Measurements from ENCODE around the gene MYH8. TPM values are rescaled to one million over a fixed set of nuclear protein-coding genes. Genes with fewer than 3 reads are reported as not detected.

MYH8 gene
- total and polyA plus RNA-seq, 2 donors (not counting 1 experiment from before 2014, with no cell fraction given): not detected

DNA sequence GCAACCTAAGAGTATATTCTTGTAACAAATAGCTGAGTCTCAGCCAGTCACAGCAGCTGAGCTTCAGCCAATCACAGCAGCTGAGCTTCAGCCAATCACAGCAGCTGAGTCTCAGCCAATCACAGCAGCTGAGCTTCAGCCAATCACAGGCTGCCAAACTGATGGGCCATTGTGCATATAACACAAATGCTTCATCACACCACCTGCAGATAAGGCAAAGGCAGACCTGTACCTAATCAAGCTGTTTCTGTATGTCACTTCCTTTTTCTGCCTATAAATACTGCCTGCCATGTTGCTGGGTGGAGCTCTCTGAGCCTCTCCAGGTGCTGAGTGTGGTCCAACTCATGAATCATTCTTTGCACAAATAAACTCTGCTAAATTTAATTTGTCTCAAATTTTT, 68.9 kb downstream of the MYH8 start:
- H3K9ac ChIP-seq (ENCODE audit: insufficient read depth, low read length): no peak overlapping the region
- no peak for DNase-seq (ENCODE audit: low read depth in 2 of 2)
- H4K20me1 ChIP-seq (ENCODE audit: control insufficient read depth, extremely low read depth, insufficient read depth, low read length): no peaks in the 10 kb centered on the region
- H3K4me1 ChIP-seq (ENCODE audit: control insufficient read depth, extremely low read depth, insufficient read depth, low read length): no peaks in the 10 kb centered on the region
- H3K27ac ChIP-seq (ENCODE audit: insufficient read depth, low read length): no peak overlapping the region
- TF ChIP-seq EZH2 (IDR thresholded peaks at IDR 0.05; ENCODE audit: low read length, missing control alignments) (no peak), CTCF (conservative IDR thresholded peaks at IDR 0.05 in 1 of 2, IDR thresholded peaks at IDR 0.05 in 1 of 2; ENCODE audit: low read depth in 1 of 2, low read length in 2 of 2) (no peak)
- no peak overlapping the region for H3K4me2 ChIP-seq (ENCODE audit: extremely low read depth, insufficient read depth, low read length)
- no peaks in the 10 kb centered on the region for H3K9me3 ChIP-seq (ENCODE audit: control insufficient read depth, insufficient read depth, low read depth, low read length)
- no peaks in the 10 kb centered on the region for H3K79me2 ChIP-seq (ENCODE audit: control insufficient read depth, insufficient read depth, low read length)
- no peaks in the 10 kb centered on the region for H3K36me3 ChIP-seq (ENCODE audit: control insufficient read depth, insufficient read depth, low read length)
- H3K27me3 ChIP-seq (ENCODE audit: control insufficient read depth, insufficient read depth, low read length): no peaks in the 10 kb centered on the region
- no peak overlapping the region for H2AFZ ChIP-seq (ENCODE audit: low read length)
- H3K4me3 ChIP-seq (replicated peaks in 1 of 4; ENCODE audit: control extremely low read depth in 1 of 4, insufficient read depth in 1 of 4, low read depth in 3 of 4, low read length in 4 of 4): no peak overlapping the region

DNA sequence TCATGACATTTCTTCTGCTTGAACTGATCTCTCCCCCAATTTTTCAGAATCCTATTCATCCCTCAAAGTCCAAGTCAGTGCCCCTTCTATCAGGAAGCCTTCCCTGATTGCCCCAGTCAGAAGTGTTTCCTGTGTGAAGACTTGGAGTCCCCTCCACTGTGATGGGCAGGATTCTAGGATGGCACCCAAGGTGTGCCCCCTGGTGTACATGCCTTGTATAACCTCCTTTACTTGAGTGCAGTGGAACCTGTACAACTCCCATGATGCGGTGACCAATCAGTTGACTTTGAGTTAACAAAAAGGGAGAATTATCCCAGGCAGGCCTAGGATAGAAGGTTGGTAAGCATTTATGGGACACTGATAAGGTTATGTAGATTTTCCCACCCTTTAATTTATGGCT, 72.3 kb downstream of the MYH8 start:
- DNase-seq (ENCODE audit: low read depth in 2 of 2): no peak
- TF ChIP-seq CTCF (conservative IDR thresholded peaks at IDR 0.05 in 1 of 2, IDR thresholded peaks at IDR 0.05 in 1 of 2; ENCODE audit: low read depth in 1 of 2, low read length in 2 of 2) (no peak), EZH2 (IDR thresholded peaks at IDR 0.05; ENCODE audit: low read length, missing control alignments) (no peak)
- Histone ChIP-seq H4K20me1 (ENCODE audit: control insufficient read depth, extremely low read depth, insufficient read depth, low read length) (no peaks in the 10 kb centered on the region), H3K79me2 (ENCODE audit: control insufficient read depth, insufficient read depth, low read length) (no peaks in the 10 kb centered on the region), H3K27me3 (ENCODE audit: control insufficient read depth, insufficient read depth, low read length) (no peaks in the 10 kb centered on the region), H3K36me3 (ENCODE audit: control insufficient read depth, insufficient read depth, low read length) (no peaks in the 10 kb centered on the region), H2AFZ (ENCODE audit: low read length) (no peak overlapping the region), H3K4me3 (replicated peaks in 1 of 4; ENCODE audit: control extremely low read depth in 1 of 4, insufficient read depth in 1 of 4, low read depth in 3 of 4, low read length in 4 of 4) (no peak overlapping the region), H3K9ac (ENCODE audit: insufficient read depth, low read length) (no peak overlapping the region), H3K4me1 (ENCODE audit: control insufficient read depth, extremely low read depth, insufficient read depth, low read length) (no peaks in the 10 kb centered on the region), H3K9me3 (ENCODE audit: control insufficient read depth, insufficient read depth, low read depth, low read length) (no peaks in the 10 kb centered on the region), H3K27ac (ENCODE audit: insufficient read depth, low read length) (no peak overlapping the region), H3K4me2 (ENCODE audit: extremely low read depth, insufficient read depth, low read length) (no peak overlapping the region)

- TF ChIP-seq CTCF (conservative IDR thresholded peaks at IDR 0.05 in 1 of 2, IDR thresholded peaks at IDR 0.05 in 1 of 2; ENCODE audit: low read depth in 1 of 2, low read length in 2 of 2): no peak
- no peak for TF ChIP-seq EZH2 (IDR thresholded peaks at IDR 0.05; ENCODE audit: low read length, missing control alignments)
- Histone ChIP-seq H3K4me3 (replicated peaks in 1 of 4; ENCODE audit: control extremely low read depth in 1 of 4, insufficient read depth in 1 of 4, low read depth in 3 of 4, low read length in 4 of 4) (no peak overlapping the region), H3K4me2 (ENCODE audit: extremely low read depth, insufficient read depth, low read length) (no peak overlapping the region), H3K27ac (ENCODE audit: insufficient read depth, low read length) (no peak overlapping the region), H3K4me1 (ENCODE audit: control insufficient read depth, extremely low read depth, insufficient read depth, low read length) (no peaks in the 10 kb centered on the region), H3K36me3 (ENCODE audit: control insufficient read depth, insufficient read depth, low read length) (no peaks in the 10 kb centered on the region), H4K20me1 (ENCODE audit: control insufficient read depth, extremely low read depth, insufficient read depth, low read length) (no peaks in the 10 kb centered on the region), H3K27me3 (ENCODE audit: control insufficient read depth, insufficient read depth, low read length) (no peaks in the 10 kb centered on the region), H3K79me2 (ENCODE audit: control insufficient read depth, insufficient read depth, low read length) (no peaks in the 10 kb centered on the region), H3K9me3 (ENCODE audit: control insufficient read depth, insufficient read depth, low read depth, low read length) (no peaks in the 10 kb centered on the region), H2AFZ (ENCODE audit: low read length) (no peak overlapping the region), H3K9ac (ENCODE audit: insufficient read depth, low read length) (no peak overlapping the region)
- DNase-seq (ENCODE audit: low read depth in 2 of 2): no peak
These were observed 76.9 kb downstream of the MYH8 start for GRCh38 chr17:10344816-10345215.

Other genes with a start within 250 kb of the MYH8 start
- gene GAS7, start 223.3 kb downstream of the MYH8 start, total RNA-seq: 2.6 and 6.4 TPM in 2 replicates
- gene GAS7, start 223.3 kb downstream of the MYH8 start, polyA plus RNA-seq: 0.58 and 5.2 TPM in 2 replicates
- gene MYH13, start 48.9 kb downstream of the MYH8 start, total RNA-seq: not detected in 2 replicates
- not detected in 2 replicates for gene MYH13, start 48.9 kb downstream of the MYH8 start, polyA plus RNA-seq
- gene MYH4, start 47.6 kb upstream of the MYH8 start, total RNA-seq: not detected in 2 replicates
- gene MYH4, start 47.6 kb upstream of the MYH8 start, polyA plus RNA-seq: not detected in 2 replicates
- gene MYH1, start 96.6 kb upstream of the MYH8 start, total RNA-seq: not detected in 2 replicates
- gene MYH1, start 96.6 kb upstream of the MYH8 start, polyA plus RNA-seq: not detected in 2 replicates
- not detected in 2 replicates for gene MYH2, start 127.7 kb upstream of the MYH8 start, total RNA-seq
- gene MYH2, start 127.7 kb upstream of the MYH8 start, polyA plus RNA-seq: not detected in 2 replicates
- 0.50 and 0.51 TPM in 2 replicates for gene MYH3, start 235.4 kb upstream of the MYH8 start, total RNA-seq
- gene MYH3, start 235.4 kb upstream of the MYH8 start, polyA plus RNA-seq: 0.25 and 1.0 TPM in 2 replicates

Measured in fibroblast of lung (primary cell).